ENCODE measurements around the gene TOX2. TPM values are rescaled to one million over a fixed set of nuclear protein-coding genes. Genes with fewer than 3 reads are reported as not detected.
A peak's percentile ranks its signal among the peaks of the same experiment; 100 is the strongest.

TOX2 gene
- total and polyA plus RNA-seq, 2 of the 4 experiments (the other 2 are of a cell fraction), result 1.3 to 17.5 TPM

- TF ChIP-seq RAD21 (IDR thresholded peaks at IDR 0.05; ENCODE audit: low read length), result no peak
Measured at GRCh38 chr20:43899274-43900120, 15.2 kb upstream of the TOX2 start (continued).

DNA sequence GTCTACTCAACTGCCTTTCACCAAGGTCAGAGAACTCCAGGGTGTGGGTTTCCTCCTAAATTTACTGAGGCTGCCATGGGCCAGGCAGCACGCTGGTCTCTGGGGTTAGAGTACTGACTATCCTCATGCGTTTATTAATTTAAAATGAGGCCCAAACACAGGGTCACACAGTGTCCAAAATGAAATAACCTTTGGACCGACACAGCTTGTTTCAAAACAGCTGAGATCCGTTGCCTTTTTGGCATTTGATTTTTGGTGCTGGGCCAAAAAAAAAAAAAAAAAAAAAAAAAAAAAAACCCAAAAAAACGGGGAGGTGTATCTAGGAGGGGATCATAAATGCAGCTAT is 14.6 kb upstream of the TOX2 start:
- BruUV-seq (replicated peaks), result no TSS peak
- Histone ChIP-seq H3K27me3 (ENCODE audit: control insufficient read depth, insufficient read depth, low read length) (no peaks in the 10 kb centered on the region), H3K9me3 (ENCODE audit: control insufficient read depth, insufficient read depth, low read length) (peaks cover 5% of the 10 kb centered on the region), H3K18ac (ENCODE audit: low read depth, low read length) (no peak overlapping the region), H3K4me3 (ENCODE audit: insufficient read depth, low read depth, low read length) (no peak overlapping the region), H2BK120ac (ENCODE audit: low read depth, low read length) (no peak overlapping the region), H3K4me2 (ENCODE audit: low read depth, low read length) (no peak overlapping the region), H2AK5ac (ENCODE audit: low read depth, low read length) (no peak overlapping the region), H3K14ac (replicated peaks; ENCODE audit: low read depth, low read length) (no peak overlapping the region), H3K9me1 (ENCODE audit: insufficient read depth, low read length) (peaks cover 3% of the 10 kb centered on the region), H3K36me3 (ENCODE audit: control insufficient read depth, insufficient read depth, low read length) (no peaks in the 10 kb centered on the region), H2BK5ac (ENCODE audit: low read depth, low read length, poor library complexity, severe bottlenecking) (no peak overlapping the region), H3K4me1 (ENCODE audit: control insufficient read depth, insufficient read depth, low read length) (no peaks in the 10 kb centered on the region), H3K79me1 (ENCODE audit: low read depth in 1 of 2, low read length in 2 of 2) (no peaks in the 10 kb centered on the region), H3K9ac (ENCODE audit: low read depth, low read length) (no peak overlapping the region), H3K56ac (ENCODE audit: extremely low read depth, insufficient read depth, low read length) (no peak overlapping the region), H2BK15ac (ENCODE audit: low read depth, low read length) (no peak overlapping the region), H3K23ac (ENCODE audit: low read depth, low read length) (no peak overlapping the region), H4K20me1 (ENCODE audit: insufficient read depth, low read length) (no peaks in the 10 kb centered on the region), H4K91ac (ENCODE audit: insufficient read depth, low read depth, low read length) (no peak overlapping the region), H2AK9ac (replicated peaks; ENCODE audit: low read depth, low read length, poor library complexity) (no peak overlapping the region), H4K5ac (ENCODE audit: low read depth, low read length) (no peak overlapping the region), H3K27ac (ENCODE audit: insufficient read depth, low read length) (no peak overlapping the region), H4K8ac (ENCODE audit: low read depth in 2 of 2, low read length in 2 of 2) (no peak overlapping the region), H3K4ac (ENCODE audit: low read depth, low read length) (no peak overlapping the region), H2BK20ac (ENCODE audit: low read depth, low read length) (no peak overlapping the region), H2AFZ (replicated peaks; ENCODE audit: low read length, poor library complexity) (no peak overlapping the region)
- intact Hi-C loops (cut with micrococcal nuclease) (no loop called here), dilution Hi-C loops (cut with HindIII; ENCODE audit: low sequenced_read_pairs, unreplicated experiment) (no loop called here), in situ Hi-C loops (cut with MboI; ENCODE audit: low sequenced_read_pairs) (no loop called here)
- whole genome bisulfite sequencing, 2 experiments (ENCODE audit: extremely low coverage in 2 of 2, insufficient read length in 1 of 2), result 0% methylated on average over 2 of the region's 5 CpGs; no CpG with 5 or more reads in 1 of the 2 experiments
- POLR2A ChIA-PET (ENCODE audit: unreplicated experiment), result interaction anchor here (0.7 kb wide), 1 partner anchor 624 kb away, joined by 6 read pairs; no protein-coding TSS in a partner anchor
- CTCF ChIA-PET, result interaction anchor here (0.6 kb wide), 1 partner anchor 95 kb away, joined by 4 read pairs; no protein-coding TSS in a partner anchor
- DNase-seq, result no peak
- ATAC-seq (ENCODE audit: low read depth), result peak; percentile 17; the same call in 1 of the 2 replicates
- no peak for TF ChIP-seq RFX5 (IDR thresholded peaks at IDR 0.05; ENCODE audit: low read depth, low read length)
- TF ChIP-seq MAFK (IDR thresholded peaks at IDR 0.05; ENCODE audit: low read depth, low read length), result no peak
- no peak for TF ChIP-seq CHD1 (IDR thresholded peaks at IDR 0.05; ENCODE audit: low read depth, low read length)

Data from IMR-90 (cell line).